IPS-20b (cell line): ENCODE measurements around the gene SEC16A.

ENCODE experiments used
- H3K27ac ChIP-seq: one replicate; pipeline ENCODE4 v1.5.1; 2013; ENCODE audit warnings: low read length
- H3K27me3 ChIP-seq: 2 replicates; pipeline ENCODE4 v1.6.1; 2013; ENCODE audit warnings: mild to moderate bottlenecking, low read length, inconsistent platforms; ENCODE audit not compliant: insufficient read depth
- H3K36me3 ChIP-seq: 2 replicates; pipeline ENCODE4 v1.6.1; 2013; ENCODE audit warnings: low read depth, mild to moderate bottlenecking, inconsistent platforms, low read length, moderate library complexity; ENCODE audit not compliant: insufficient read depth
- H3K4me1 ChIP-seq: 2 replicates; pipeline ENCODE4 v1.6.1; 2013; ENCODE audit warnings: mild to moderate bottlenecking, control low read depth, inconsistent platforms, low read length, moderate library complexity; ENCODE audit not compliant: insufficient read depth
- H3K4me3 ChIP-seq: 2 replicates; pipeline ENCODE4 v1.5.1; 2013; ENCODE audit warnings: mild to moderate bottlenecking, low read length, inconsistent platforms
- H3K9ac ChIP-seq: 2 replicates; pipeline ENCODE4 v1.6.1; 2013; ENCODE audit warnings: low read depth, mild to moderate bottlenecking, inconsistent platforms, low read length, moderate library complexity
- H3K9me3 ChIP-seq: 2 replicates; pipeline ENCODE4 v1.6.1; 2013; ENCODE audit warnings: mild to moderate bottlenecking, low read depth, low read length, inconsistent platforms; ENCODE audit not compliant: insufficient read depth

Gene SEC16A

DNA sequence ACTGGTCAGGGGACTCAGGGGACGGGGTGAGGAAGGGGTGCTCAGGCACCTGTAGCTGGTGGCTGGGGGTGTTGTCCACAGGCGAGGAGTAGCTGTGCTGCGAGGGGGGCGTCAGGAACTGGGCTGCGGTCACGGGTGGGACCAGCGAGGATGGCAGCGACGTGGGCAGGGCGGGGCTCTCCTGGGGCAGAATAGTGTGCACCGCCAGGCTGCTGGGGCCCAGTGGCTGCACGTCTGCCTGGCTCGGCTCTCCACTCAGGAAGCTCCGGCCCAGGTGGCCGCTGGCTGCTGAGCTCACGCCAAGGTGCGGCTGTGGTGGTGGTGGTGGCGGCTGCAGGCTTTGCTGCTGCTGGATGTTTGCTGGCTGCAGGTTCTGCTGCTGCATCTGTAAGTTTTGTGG, 13.3 kb upstream of the SEC16A start:
- Histone ChIP-seq H3K4me1 (no peaks in the 10 kb centered on the region), H3K36me3 (peaks cover 59% of the 10 kb centered on the region), H3K4me3 (no peak overlapping the region), H3K27me3 (no peaks in the 10 kb centered on the region), H3K27ac (no peak overlapping the region), H3K9ac (no peak overlapping the region), H3K9me3 (no peaks in the 10 kb centered on the region)

DNA sequence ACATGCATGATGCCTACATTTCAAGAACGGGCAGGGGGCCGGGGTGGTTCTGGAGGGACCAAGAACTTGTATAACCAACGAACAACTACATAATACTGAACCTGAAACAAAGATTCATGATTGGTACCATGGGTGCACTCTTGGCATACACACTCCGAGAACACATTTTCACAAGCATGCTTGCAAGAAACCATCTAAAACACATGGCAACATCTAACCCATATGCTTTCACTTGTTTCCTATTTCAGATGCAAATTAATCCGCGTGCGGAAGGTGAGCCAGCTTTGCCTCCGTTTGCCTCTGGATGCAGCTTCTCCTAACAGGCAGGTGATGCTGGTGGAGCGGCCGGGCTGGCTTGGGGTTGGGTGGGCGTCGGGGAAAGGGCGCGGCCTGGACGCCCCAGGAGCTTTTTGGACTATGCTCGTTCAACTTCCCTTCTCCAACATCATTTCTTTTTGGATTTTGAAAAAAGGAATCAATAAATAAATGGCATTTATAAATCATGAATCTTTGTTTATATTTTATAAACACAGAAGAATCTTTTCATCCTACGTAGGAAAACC, 12.5 kb upstream of the SEC16A start:
- Histone ChIP-seq H3K4me3 (no peak overlapping the region), H3K9ac (no peak overlapping the region), H3K36me3 (peaks cover 50% of the 10 kb centered on the region), H3K27ac (no peak overlapping the region), H3K9me3 (no peaks in the 10 kb centered on the region), H3K4me1 (no peaks in the 10 kb centered on the region), H3K27me3 (no peaks in the 10 kb centered on the region)

DNA sequence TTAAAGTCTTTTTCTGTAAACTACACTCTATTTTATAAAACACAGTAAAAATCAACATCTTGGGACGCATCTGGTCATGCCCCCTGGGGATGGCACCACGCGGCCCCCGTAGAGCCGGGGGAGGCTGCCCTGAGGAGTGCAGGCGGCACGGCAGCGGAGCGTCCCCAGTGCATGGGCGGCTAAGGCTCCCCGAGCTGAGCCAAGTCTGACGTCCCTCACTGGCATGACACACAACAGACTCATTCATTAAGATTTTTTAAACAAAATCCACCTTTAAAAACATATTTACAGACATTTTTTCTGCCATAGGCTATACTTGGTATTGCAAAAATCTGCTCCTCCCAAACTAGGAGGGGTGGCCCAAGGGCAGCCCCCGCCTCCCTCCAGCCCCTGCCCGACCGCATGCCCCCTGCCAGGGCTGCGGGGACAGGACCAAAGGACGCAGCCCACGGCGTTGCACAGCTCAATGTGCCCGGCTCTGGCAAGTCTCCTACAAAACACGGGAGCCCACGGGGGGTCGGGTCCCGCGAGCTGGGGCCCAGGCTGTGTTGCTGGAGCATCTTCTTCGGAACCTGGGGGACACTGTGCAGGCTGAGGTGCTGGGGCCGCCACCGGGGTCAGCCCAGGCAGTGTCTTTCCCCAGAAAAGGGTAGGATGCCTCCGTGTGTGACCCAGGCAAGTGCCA, 11.8 kb upstream of the SEC16A start:
- H3K4me3 ChIP-seq, result no peak overlapping the region
- H3K36me3 ChIP-seq, result peaks cover 44% of the 10 kb centered on the region
- no peaks in the 10 kb centered on the region for H3K4me1 ChIP-seq
- no peak overlapping the region for H3K27ac ChIP-seq
- H3K9ac ChIP-seq, result no peak overlapping the region
- H3K27me3 ChIP-seq, result no peaks in the 10 kb centered on the region
- H3K9me3 ChIP-seq, result no peaks in the 10 kb centered on the region

DNA sequence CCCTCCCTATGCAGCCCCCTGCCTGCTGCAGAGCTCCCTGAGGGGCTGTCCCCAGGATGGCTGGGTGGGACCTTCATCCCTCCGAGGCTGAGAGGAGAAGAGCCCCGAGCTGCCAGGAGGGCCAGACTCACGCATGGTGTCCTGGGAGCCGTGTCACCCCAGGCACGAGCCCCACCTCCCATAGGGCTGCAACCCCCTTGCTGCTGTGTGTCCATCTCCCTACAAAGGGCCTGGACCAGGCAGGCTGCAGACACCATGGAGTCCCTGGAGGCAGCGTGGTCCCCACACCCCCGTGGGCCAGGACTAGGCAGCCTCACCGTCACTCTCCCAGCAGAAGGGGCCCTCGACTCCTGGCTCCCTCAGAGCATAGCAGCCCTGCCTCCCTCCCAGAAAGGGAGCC, 11.2 kb upstream of the SEC16A start:
- no peaks in the 10 kb centered on the region for H3K4me1 ChIP-seq
- H3K9me3 ChIP-seq, result no peaks in the 10 kb centered on the region
- no peak overlapping the region for H3K27ac ChIP-seq
- H3K4me3 ChIP-seq, result no peak overlapping the region
- H3K27me3 ChIP-seq, result no peaks in the 10 kb centered on the region
- H3K36me3 ChIP-seq, result peaks cover 37% of the 10 kb centered on the region
- no peak overlapping the region for H3K9ac ChIP-seq

DNA sequence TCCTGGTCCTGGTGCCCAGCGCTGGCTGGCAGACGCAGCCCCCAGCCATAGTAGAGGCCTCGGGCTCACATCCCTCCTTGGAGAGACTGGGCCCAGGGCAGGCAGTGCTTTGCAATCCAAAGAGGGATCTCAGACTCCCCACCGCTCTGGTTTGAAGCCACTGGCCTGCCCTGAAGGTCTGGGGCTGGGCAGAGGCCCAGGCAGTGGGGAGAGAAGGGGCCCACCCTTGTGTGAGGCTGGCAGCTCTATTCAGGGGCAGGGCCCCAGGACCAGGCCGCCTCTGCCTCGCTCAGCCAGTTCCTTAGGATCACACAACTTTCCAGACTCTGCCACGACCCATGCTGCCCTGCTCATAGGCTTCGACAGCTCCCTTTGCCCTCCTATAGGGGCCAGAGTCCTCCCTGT, 10.7 kb upstream of the SEC16A start:
- Histone ChIP-seq H3K27me3 (no peaks in the 10 kb centered on the region), H3K9ac (no peak overlapping the region), H3K27ac (no peak overlapping the region), H3K4me1 (no peaks in the 10 kb centered on the region), H3K36me3 (peaks cover 33% of the 10 kb centered on the region), H3K9me3 (no peaks in the 10 kb centered on the region), H3K4me3 (no peak overlapping the region)

DNA sequence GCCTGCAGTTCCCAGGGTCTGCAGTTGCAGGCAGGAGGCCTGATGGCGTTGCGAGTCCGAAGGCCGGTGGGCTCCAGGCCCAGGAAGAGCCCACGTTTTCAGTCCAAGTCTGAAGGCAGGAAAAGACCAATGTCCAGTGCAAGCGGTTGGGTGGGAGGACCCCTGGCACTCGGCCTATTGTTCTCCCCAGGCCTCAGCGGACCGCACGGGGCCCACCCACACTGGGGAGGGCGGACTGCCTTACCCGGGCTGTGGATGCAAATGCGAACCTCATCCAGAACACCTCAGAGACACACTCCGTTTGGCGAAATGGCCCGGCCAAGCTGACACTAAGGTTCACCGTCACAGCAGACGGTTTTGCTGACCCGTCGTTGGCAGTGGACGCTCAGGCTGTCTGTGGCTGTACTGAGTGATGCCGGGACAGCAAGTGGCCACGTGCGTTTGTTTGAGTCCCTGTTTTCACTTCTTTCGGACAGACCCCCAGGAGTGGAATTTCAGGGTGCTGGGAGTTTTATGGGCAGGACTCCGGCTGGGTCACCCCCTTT, 10.2 kb upstream of the SEC16A start:
- Histone ChIP-seq H3K36me3 (peaks cover 28% of the 10 kb centered on the region), H3K4me3 (no peak overlapping the region), H3K27ac (no peak overlapping the region), H3K4me1 (no peaks in the 10 kb centered on the region), H3K27me3 (no peaks in the 10 kb centered on the region), H3K9ac (no peak overlapping the region), H3K9me3 (no peaks in the 10 kb centered on the region)

DNA sequence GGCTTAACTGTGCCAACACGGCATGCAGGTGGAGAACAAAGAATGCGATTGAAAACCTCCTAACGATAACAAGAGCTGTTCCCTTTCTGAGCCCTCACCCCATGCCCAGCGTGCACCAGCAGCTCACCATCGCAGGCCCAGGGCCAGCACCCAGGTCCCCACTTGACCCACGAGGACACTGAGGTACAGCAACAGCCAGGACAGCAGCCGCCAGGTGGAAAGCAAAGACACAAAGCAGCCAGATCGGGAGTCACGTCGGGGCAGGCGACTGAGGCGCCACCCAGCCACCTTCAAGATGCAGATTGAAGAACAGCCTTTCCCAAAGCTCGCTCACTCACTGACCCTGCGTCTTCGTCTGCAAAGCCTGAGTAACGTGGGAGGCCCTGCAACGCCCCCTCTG, 6.9 kb upstream of the SEC16A start:
- Histone ChIP-seq H3K4me3 (no peak overlapping the region), H3K4me1 (no peaks in the 10 kb centered on the region), H3K36me3 (peaks cover under 1% of the 10 kb centered on the region; the same call in 1 of the 2 replicates), H3K9ac (no peak overlapping the region), H3K27me3 (no peaks in the 10 kb centered on the region), H3K27ac (no peak overlapping the region), H3K9me3 (no peaks in the 10 kb centered on the region)

DNA sequence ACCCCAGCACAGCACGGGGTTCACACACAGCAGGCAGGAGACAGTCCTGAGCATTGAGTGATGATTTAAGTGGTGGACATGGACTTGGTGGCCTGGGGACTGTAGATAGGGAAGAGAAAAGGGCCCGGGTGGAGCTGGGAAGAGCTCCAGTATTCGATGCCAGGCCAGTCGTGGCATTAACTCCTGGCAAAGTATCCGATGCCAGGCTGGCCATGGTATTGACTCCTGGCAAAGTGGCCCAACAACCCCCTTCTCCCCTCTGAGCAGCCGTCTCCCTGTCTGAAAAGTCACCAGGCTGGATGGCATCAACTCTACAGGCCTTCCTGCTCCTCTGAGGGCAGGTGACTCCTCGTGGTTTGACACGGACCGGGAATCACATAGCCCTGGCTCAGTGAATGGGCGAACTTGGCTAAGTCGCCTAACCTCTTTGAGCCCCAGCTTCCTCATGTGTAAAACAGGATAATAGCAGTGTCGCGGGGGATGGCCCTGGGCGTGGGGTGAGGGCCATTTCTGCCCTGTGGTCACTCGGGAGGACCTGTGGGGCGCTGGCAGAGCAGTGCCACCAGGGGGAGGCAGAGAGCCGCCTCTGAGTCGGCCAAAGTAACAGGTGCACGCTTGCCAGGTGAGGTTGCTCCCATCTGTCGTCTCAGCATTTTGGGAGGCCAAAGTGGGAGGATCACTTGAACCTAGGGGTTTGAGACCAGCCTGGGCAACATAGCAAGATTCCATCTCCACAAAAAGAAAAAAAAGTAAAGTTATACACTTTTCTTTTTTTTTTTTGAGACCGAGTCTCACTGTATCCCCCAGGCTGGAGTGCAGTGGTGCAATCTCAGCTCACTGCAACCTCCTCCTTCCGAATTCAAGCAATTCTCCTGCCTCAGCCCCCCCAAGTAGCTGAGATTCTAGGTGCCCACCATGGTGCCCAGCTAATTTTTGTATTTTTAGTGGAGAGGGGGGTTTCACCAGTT, 5.7 kb upstream of the SEC16A start:
- Histone ChIP-seq H3K9me3 (no peaks in the 10 kb centered on the region), H3K4me1 (no peaks in the 10 kb centered on the region), H3K9ac (no peak overlapping the region), H3K4me3 (no peak overlapping the region), H3K27me3 (no peaks in the 10 kb centered on the region), H3K36me3 (no peaks in the 10 kb centered on the region), H3K27ac (no peak overlapping the region)

DNA sequence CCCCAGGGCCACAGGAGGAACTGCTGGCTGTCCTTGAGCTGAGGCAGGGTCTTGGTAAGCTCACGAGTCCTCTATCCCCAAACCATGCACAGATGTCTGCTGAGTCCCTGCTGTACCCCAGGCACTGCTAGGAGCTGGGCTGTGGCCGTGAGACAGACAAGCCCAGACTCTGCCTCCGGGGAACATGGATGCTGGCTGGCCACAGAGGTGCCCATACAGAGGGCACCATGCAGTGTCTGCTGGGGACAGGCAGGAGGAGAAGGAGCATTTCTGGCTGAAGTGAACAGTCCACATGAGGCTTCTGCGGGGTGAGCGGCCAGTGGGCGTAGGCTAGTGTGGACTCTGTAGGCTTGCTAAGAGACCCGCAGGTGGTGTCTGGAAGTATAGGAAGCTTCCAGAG, 4.8 kb upstream of the SEC16A start:
- no peaks in the 10 kb centered on the region for H3K9me3 ChIP-seq
- no peak overlapping the region for H3K4me3 ChIP-seq
- no peaks in the 10 kb centered on the region for H3K36me3 ChIP-seq
- H3K9ac ChIP-seq, result no peak overlapping the region; the same call in 1 of the 2 replicates
- no peaks in the 10 kb centered on the region for H3K27me3 ChIP-seq
- no peaks in the 10 kb centered on the region for H3K4me1 ChIP-seq
- no peak overlapping the region for H3K27ac ChIP-seq

DNA sequence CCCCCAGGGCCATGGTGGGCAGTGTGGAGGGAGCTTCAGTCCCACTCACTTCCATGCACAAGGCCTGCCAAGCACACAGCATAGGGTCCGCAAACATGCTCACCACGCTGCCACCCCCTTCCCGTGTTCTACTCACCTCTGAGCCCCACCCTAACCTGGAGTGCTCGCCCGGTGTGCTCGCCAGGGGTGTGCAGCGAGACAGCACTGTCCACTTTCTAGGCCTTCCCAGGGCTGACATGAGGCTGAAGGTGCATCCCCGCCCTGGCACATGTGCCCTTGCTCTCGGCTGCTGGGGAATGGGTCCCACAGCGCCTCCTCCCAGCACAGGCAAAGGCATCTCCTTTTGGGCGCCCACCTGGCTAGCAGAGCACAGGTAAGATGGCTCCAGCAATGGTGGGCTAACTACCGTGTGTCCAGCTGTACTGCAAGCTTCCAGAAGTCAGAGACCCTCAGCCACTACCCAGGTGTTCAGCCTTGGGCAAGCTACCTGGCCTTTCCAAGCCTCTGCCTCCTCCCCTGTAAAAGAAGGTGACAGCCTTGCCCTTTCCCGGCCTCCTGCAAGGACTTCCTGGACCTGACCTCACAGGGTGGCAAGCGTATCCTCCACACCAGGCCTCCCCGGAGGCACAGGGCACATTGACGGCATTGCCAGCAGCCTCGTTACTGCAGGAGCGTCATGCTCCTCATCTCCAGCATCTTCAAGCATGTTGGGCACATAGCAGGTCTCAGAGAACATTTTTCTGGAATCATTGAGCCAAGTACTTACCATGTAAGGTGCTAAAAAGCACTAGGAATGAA, 4.2 kb upstream of the SEC16A start:
- Histone ChIP-seq H3K9me3 (no peaks in the 10 kb centered on the region), H3K27ac (no peak overlapping the region), H3K4me3 (no peak overlapping the region), H3K27me3 (no peaks in the 10 kb centered on the region), H3K9ac (no peak overlapping the region), H3K4me1 (no peaks in the 10 kb centered on the region), H3K36me3 (no peaks in the 10 kb centered on the region)

DNA sequence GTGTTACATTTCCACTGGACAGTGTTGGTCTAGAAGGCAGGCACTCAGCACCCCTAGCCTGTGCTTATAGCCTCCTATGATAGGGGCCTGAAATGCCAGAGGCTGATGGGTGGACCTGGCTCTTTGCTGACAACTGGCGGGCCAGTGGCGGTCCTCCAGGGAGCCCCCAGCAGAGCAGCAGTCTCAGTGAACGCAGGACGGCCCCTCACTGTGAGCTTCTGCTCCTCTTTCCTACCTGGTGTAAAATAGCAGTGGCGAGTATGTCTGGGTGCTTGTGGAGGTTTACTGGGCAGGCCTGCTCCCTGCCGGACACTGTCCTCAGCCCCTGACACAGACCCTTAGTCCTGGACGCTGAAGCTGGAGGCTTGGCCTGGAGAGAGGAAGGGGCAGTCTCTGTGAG, 3.3 kb upstream of the SEC16A start:
- H3K27ac ChIP-seq, result no peak overlapping the region
- no peak overlapping the region for H3K9ac ChIP-seq
- H3K36me3 ChIP-seq, result no peaks in the 10 kb centered on the region
- H3K27me3 ChIP-seq, result no peaks in the 10 kb centered on the region
- H3K4me1 ChIP-seq, result peaks cover 6% of the 10 kb centered on the region; the same call in 1 of the 2 replicates
- H3K4me3 ChIP-seq, result no peak overlapping the region
- no peaks in the 10 kb centered on the region for H3K9me3 ChIP-seq
